Natural killer cell (primary cell): ENCODE results near the gene PPFIA1. TPM values are rescaled to one million over a fixed set of nuclear protein-coding genes. Genes with fewer than 3 reads are reported as not detected.

Source experiments
- ATAC-seq, 3 donors: fragments of 150-1000 bp in 2 of 3; fragments of 200-7000 bp in 1 of 3; cut with Tn5 transposase; 1 replicate in 1 of 3; 2 replicates in 2 of 3; pipeline ENCODE4 v1.10.0; 2021; ENCODE audit warnings: mild to moderate bottlenecking in 2 of 3, moderate library complexity in 2 of 3
- DNase-seq, 2 donors: peaks; one replicate each; pipeline versions ENCODE4 v3.0.0 to v3.0.0-alpha.2; 2013 to 2021; ENCODE audit warnings: mixed read lengths in 1 of 2
- H3K27ac ChIP-seq: one replicate; pipeline ENCODE4 v1.5.1; 2013; ENCODE audit warnings: mild to moderate bottlenecking, low read length
- H3K27me3 ChIP-seq: one replicate; pipeline ENCODE4 v1.6.1; 2013; ENCODE audit warnings: low read length; ENCODE audit not compliant: control insufficient read depth, insufficient read depth
- H3K36me3 ChIP-seq: one replicate; pipeline ENCODE4 v1.6.1; 2013; ENCODE audit warnings: low read length; ENCODE audit not compliant: control insufficient read depth, insufficient read depth
- H3K4me1 ChIP-seq: one replicate; pipeline ENCODE4 v1.6.1; 2013; ENCODE audit warnings: low read length; ENCODE audit not compliant: control insufficient read depth, insufficient read depth
- H3K4me3 ChIP-seq: one replicate; pipeline ENCODE4 v1.5.1; 2013; ENCODE audit warnings: low read length
- H3K9me3 ChIP-seq: one replicate; pipeline ENCODE4 v1.6.1; 2013; ENCODE audit warnings: low read length; ENCODE audit not compliant: control insufficient read depth, insufficient read depth
- H3K27ac Mint-ChIP-seq, 2 donors: one replicate each; pipeline ENCODE4 v1.8.0; 2022; ENCODE audit warnings: mild to moderate bottlenecking in 2 of 2, mixed read lengths in 2 of 2, moderate library complexity in 1 of 2
- H3K27me3 Mint-ChIP-seq, 2 donors: one replicate each; pipeline ENCODE4 v1.8.0; 2022; ENCODE audit warnings: low read depth in 2 of 2, mixed read lengths in 2 of 2
- H3K36me3 Mint-ChIP-seq: one replicate; pipeline ENCODE4 v1.8.0; 2022; ENCODE audit warnings: mixed read lengths
- H3K4me1 Mint-ChIP-seq, 2 donors: one replicate each; pipeline ENCODE4 v1.8.0; 2022; ENCODE audit warnings: mixed read lengths in 2 of 2
- H3K4me3 Mint-ChIP-seq: one replicate; pipeline ENCODE4 v1.8.0; 2022; ENCODE audit warnings: mild to moderate bottlenecking, moderate library complexity, mixed read lengths
- H3K9me3 Mint-ChIP-seq, 2 donors: one replicate each; pipeline ENCODE4 v1.8.0; 2022; ENCODE audit warnings: mixed read lengths in 2 of 2
- CTCF ChIP-seq: fragments of 200-600 bp; IDR thresholded peaks from one replicate; pipeline ENCODE4 v1.8.0; 2022; ENCODE audit warnings: antibody characterized with exemption
- WGBS: methylation state at CpG from one replicate; pipeline ENCODE4 v1.1.7; 2013; ENCODE audit warnings: missing lambda C conversion rate; ENCODE audit not compliant: insufficient coverage; 5-methylcytosine and 5-hydroxymethylcytosine counted together
- intact Hi-C: fragments of 100-400 bp; cut with micrococcal nuclease; formaldehyde crosslinking; loops from one replicate; pipeline ENCODE4 v1.14.2; 2022
- total RNA-seq, 4 donors: library from RNA; stranded (reverse); fragments of 120-200 nt in 1 of 4; gene quantifications; one replicate each; pipeline versions ENCODE4 v1.2.3 to v1.2.4, GENCODE V29; 2013 to 2022

The PPFIA1 gene
- total RNA-seq, 3 donors from 2014 or later (not counting 1 experiment from before 2014, with no cell fraction given) = 42.1 to 75.4 (median 51.7) TPM

DNA sequence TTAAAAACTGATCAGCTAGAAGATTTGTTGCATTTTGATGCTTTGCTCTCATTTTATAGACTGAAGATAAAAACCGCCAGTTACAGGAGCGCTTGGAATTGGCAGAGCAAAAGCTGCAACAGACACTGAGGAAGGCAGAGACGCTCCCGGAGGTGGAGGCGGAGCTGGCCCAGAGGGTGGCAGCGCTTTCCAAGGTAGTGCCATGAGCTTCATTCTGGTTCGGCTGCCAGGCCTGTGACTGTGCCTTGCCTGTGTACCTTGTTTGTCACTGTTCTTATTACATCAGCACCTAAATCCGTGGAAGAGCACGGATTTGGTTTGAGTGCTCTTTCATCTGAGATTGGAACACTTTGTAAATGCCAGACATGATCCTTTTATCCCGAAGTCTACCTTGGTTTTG lies 61.4 kb downstream of the PPFIA1 start:
- no peaks in the 10 kb centered on the region for H3K9me3 ChIP-seq
- Mint-ChIP-seq H3K27me3 (no peaks in the 10 kb centered on the region), H3K36me3 (peaks cover 56% of the 10 kb centered on the region), H3K4me3 (no peak overlapping the region), H3K9me3 (no peaks in the 10 kb centered on the region), H3K27ac (no peak overlapping the region), H3K4me1 (no peaks in the 10 kb centered on the region)
- H3K36me3 ChIP-seq = peaks cover 69% of the 10 kb centered on the region
- intact Hi-C loops = no loop called here
- H3K4me1 ChIP-seq = no peaks in the 10 kb centered on the region
- 96% methylated on average over 10 of the region's 10 CpGs for WGBS
- no peak overlapping the region for H3K4me3 ChIP-seq
- no peak overlapping the region for H3K27ac ChIP-seq
- no peaks in the 10 kb centered on the region for H3K27me3 ChIP-seq
- DNase-seq (no peak), ATAC-seq (no peak)
- TF ChIP-seq CTCF = no peak

GRCh38 chr11:70332567-70332966 lies 62.1 kb downstream of the PPFIA1 start:
- ATAC-seq (no peak), DNase-seq (no peak)
- Histone ChIP-seq H3K4me3 (no peak overlapping the region), H3K36me3 (peaks cover 72% of the 10 kb centered on the region), H3K9me3 (no peaks in the 10 kb centered on the region), H3K4me1 (no peaks in the 10 kb centered on the region), H3K27ac (no peak overlapping the region), H3K27me3 (no peaks in the 10 kb centered on the region)
- Mint-ChIP-seq H3K4me3 (no peak overlapping the region), H3K4me1 (no peaks in the 10 kb centered on the region), H3K27me3 (no peaks in the 10 kb centered on the region), H3K9me3 (no peaks in the 10 kb centered on the region), H3K36me3 (peaks cover 53% of the 10 kb centered on the region), H3K27ac (no peak overlapping the region)
- 100% methylated on average over 7 of the region's 7 CpGs for WGBS
- TF ChIP-seq CTCF = no peak
- intact Hi-C loops = no loop called here

DNA sequence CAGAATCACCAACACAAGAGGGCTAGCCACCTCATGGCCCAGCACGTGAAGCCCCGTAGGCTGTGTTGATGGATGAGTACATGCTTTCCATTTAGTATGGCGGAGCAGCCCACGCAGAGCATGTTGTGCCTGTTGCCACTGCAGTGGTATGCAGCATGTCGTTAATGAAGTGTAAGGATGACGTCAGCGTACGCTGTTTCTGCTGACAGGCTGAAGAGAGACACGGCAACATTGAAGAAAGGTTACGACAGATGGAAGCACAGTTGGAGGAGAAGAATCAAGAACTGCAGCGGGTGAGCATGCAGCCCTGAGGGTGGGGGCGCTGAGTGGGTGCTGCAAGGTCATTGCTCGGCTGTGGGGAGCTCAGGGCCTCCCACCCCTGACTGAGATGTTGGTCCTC lies 62.8 kb downstream of the PPFIA1 start:
- Mint-ChIP-seq H3K27me3 (no peaks in the 10 kb centered on the region), H3K9me3 (no peaks in the 10 kb centered on the region), H3K4me3 (no peak overlapping the region), H3K36me3 (peaks cover 51% of the 10 kb centered on the region), H3K27ac (no peak overlapping the region), H3K4me1 (peaks cover 2 to 4% of the 10 kb centered on the region in 2 donors)
- no peaks in the 10 kb centered on the region for H3K9me3 ChIP-seq
- WGBS = 97% methylated on average over 13 of the region's 13 CpGs
- no peak for TF ChIP-seq CTCF
- no peak overlapping the region for H3K4me3 ChIP-seq
- intact Hi-C loops = no loop called here
- peaks cover 78% of the 10 kb centered on the region for H3K36me3 ChIP-seq
- no peaks in the 10 kb centered on the region for H3K27me3 ChIP-seq
- ATAC-seq (no peak), DNase-seq (no peak)
- no peak overlapping the region for H3K27ac ChIP-seq
- H3K4me1 ChIP-seq = no peaks in the 10 kb centered on the region

- Mint-ChIP-seq H3K27ac (no peak overlapping the region), H3K4me1 (peaks cover 5 to 7% of the 10 kb centered on the region in 2 donors), H3K27me3 (no peaks in the 10 kb centered on the region), H3K36me3 (peaks cover 49% of the 10 kb centered on the region), H3K9me3 (no peaks in the 10 kb centered on the region), H3K4me3 (no peak overlapping the region)
- ATAC-seq = no peak
- Histone ChIP-seq H3K27me3 (no peaks in the 10 kb centered on the region), H3K4me1 (no peaks in the 10 kb centered on the region), H3K9me3 (no peaks in the 10 kb centered on the region), H3K4me3 (no peak overlapping the region), H3K36me3 (peaks cover 83% of the 10 kb centered on the region), H3K27ac (no peak overlapping the region)
- intact Hi-C loops = no loop called here
- no peak for DNase-seq
- WGBS = 98% methylated on average over 16 of the region's 16 CpGs
- no peak for TF ChIP-seq CTCF
Measured at GRCh38 chr11:70334351-70334995, 64.0 kb downstream of the PPFIA1 start.
